ENCODE results near the gene PLCH1.

The PLCH1 gene

GRCh38 chr3:155785662-155786295 lies 40.9 kb upstream of the PLCH1 start:
- no peak overlapping the region for H3K27ac ChIP-seq (replicated peaks)
- TF ChIP-seq, protein P1, sequence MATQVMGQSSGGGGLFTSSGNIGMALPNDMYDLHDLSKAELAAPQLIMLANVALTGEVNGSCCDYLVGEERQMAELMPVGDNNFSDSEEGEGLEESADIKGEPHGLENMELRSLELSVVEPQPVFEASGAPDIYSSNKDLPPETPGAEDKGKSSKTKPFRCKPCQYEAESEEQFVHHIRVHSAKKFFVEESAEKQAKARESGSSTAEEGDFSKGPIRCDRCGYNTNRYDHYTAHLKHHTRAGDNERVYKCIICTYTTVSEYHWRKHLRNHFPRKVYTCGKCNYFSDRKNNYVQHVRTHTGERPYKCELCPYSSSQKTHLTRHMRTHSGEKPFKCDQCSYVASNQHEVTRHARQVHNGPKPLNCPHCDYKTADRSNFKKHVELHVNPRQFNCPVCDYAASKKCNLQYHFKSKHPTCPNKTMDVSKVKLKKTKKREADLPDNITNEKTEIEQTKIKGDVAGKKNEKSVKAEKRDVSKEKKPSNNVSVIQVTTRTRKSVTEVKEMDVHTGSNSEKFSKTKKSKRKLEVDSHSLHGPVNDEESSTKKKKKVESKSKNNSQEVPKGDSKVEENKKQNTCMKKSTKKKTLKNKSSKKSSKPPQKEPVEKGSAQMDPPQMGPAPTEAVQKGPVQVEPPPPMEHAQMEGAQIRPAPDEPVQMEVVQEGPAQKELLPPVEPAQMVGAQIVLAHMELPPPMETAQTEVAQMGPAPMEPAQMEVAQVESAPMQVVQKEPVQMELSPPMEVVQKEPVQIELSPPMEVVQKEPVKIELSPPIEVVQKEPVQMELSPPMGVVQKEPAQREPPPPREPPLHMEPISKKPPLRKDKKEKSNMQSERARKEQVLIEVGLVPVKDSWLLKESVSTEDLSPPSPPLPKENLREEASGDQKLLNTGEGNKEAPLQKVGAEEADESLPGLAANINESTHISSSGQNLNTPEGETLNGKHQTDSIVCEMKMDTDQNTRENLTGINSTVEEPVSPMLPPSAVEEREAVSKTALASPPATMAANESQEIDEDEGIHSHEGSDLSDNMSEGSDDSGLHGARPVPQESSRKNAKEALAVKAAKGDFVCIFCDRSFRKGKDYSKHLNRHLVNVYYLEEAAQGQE (IDR thresholded peaks at IDR 0.05; ENCODE audit: insufficient replicate concordance, low read depth) = no peak
- TF ChIP-seq GABPA (IDR thresholded peaks at IDR 0.05; ENCODE audit: low read depth) (no peak), CTCF (IDR thresholded peaks at IDR 0.05; ENCODE audit: insufficient read depth, low read length) (no peak), SPI1 (IDR thresholded peaks at IDR 0.05; ENCODE audit: borderline replicate concordance, low read depth) (no peak), POLR2AphosphoS5 (IDR thresholded peaks at IDR 0.05; ENCODE audit: low read depth) (no peak)
- no peaks in the 10 kb centered on the region for H3K27me3 ChIP-seq (ENCODE audit: insufficient read depth, poor library complexity, severe bottlenecking)
- H3K4me3 ChIP-seq (replicated peaks; ENCODE audit: insufficient read depth, low read length) = no peak overlapping the region
- no peak for DNase-seq (ENCODE audit: low read depth in 1 of 2, low spot score in 1 of 2)

GRCh38 chr3:155782390-155782953 lies 37.6 kb upstream of the PLCH1 start:
- no peak overlapping the region for H3K4me3 ChIP-seq (replicated peaks; ENCODE audit: insufficient read depth, low read length)
- no peak for DNase-seq (ENCODE audit: low read depth in 1 of 2, low spot score in 1 of 2)
- H3K27ac ChIP-seq (replicated peaks) = no peak overlapping the region
- H3K27me3 ChIP-seq (ENCODE audit: insufficient read depth, poor library complexity, severe bottlenecking) = no peaks in the 10 kb centered on the region
- TF ChIP-seq, protein P1 (IDR thresholded peaks at IDR 0.05; ENCODE audit: insufficient replicate concordance, low read depth) = no peak
- TF ChIP-seq GABPA (IDR thresholded peaks at IDR 0.05; ENCODE audit: low read depth) = no peak
- no peak for TF ChIP-seq POLR2AphosphoS5 (IDR thresholded peaks at IDR 0.05; ENCODE audit: low read depth)
- no peak for TF ChIP-seq SPI1 (IDR thresholded peaks at IDR 0.05; ENCODE audit: borderline replicate concordance, low read depth)
- no peak for TF ChIP-seq CTCF (IDR thresholded peaks at IDR 0.05; ENCODE audit: insufficient read depth, low read length)

GRCh38 chr3:155780291-155780690 lies 35.4 kb upstream of the PLCH1 start:
- no peak overlapping the region for H3K27ac ChIP-seq (replicated peaks)
- H3K27me3 ChIP-seq (ENCODE audit: insufficient read depth, poor library complexity, severe bottlenecking) = no peaks in the 10 kb centered on the region
- TF ChIP-seq GABPA (IDR thresholded peaks at IDR 0.05; ENCODE audit: low read depth) (no peak), SPI1 (IDR thresholded peaks at IDR 0.05; ENCODE audit: borderline replicate concordance, low read depth) (no peak), CTCF (IDR thresholded peaks at IDR 0.05; ENCODE audit: insufficient read depth, low read length) (no peak), POLR2AphosphoS5 (IDR thresholded peaks at IDR 0.05; ENCODE audit: low read depth) (no peak)
- TF ChIP-seq, protein P1 (IDR thresholded peaks at IDR 0.05; ENCODE audit: insufficient replicate concordance, low read depth) = no peak
- DNase-seq (ENCODE audit: low read depth in 1 of 2, low spot score in 1 of 2) = no peak
- no peak overlapping the region for H3K4me3 ChIP-seq (replicated peaks; ENCODE audit: insufficient read depth, low read length)

All from HL-60 (cell line).